Measurements from ENCODE around the gene MROH9. TPM values are rescaled to one million over a fixed set of nuclear protein-coding genes. Genes with fewer than 3 reads are reported as not detected.

MROH9 gene
- total and polyA plus RNA-seq, 2 of the 13 experiments (the other 11 are each of a cell fraction or from before 2014, with no cell fraction given): not detected

DNA sequence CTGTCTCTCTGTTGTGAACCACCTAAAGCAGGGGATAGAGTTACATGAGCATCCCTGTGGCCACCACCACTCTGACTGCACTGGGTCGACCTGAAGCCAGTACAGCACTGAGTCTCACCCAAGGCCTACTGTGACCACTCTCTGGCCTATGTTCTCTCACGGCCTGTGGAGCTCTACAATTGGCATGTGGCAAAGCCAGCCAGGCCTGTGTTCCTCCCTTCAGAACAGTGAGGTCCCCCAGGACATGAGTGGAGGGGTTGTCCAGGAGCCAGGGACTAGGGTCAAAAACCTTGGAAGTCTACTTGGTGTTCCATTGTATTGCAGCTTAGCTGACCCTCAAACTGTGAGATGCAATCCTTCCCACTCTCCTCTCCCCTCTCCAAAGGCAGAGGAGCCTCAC lies 112.7 kb downstream of the MROH9 start:
- Histone ChIP-seq H3K27ac (ENCODE audit: extremely low read length, insufficient read depth, low read length) (no peak overlapping the region), H3K4me2 (ENCODE audit: low read depth, low read length) (no peak overlapping the region), H4K20me1 (ENCODE audit: insufficient read depth, low read length) (no peaks in the 10 kb centered on the region), H3K79me2 (ENCODE audit: insufficient read depth, low read length) (no peaks in the 10 kb centered on the region), H3K27me3 (ENCODE audit: control insufficient read depth in 1 of 2, insufficient read depth in 2 of 2, low read length in 2 of 2) (no peaks in the 10 kb centered on the region), H3K9me3 (ENCODE audit: low read length) (peaks cover 76% of the 10 kb centered on the region), H2AFZ (ENCODE audit: low read length) (no peak overlapping the region), H3K9ac (ENCODE audit: insufficient read depth, low read depth, low read length) (no peak overlapping the region), H3K4me3 (replicated peaks in 1 of 3; ENCODE audit: insufficient read depth in 1 of 3, low read depth in 2 of 3, low read length in 3 of 3) (no peak overlapping the region), H3K36me3 (replicated peaks in 1 of 2; ENCODE audit: control insufficient read depth in 1 of 2, insufficient read depth in 2 of 2, low read length in 2 of 2) (no peaks in the 10 kb centered on the region), H3K4me1 (ENCODE audit: insufficient read depth, low read length) (no peaks in the 10 kb centered on the region)
- in situ Hi-C loops (cut with HindIII; ENCODE audit: extremely low pct_ligation_motif_present, low pct_unique_long_range_greater_than_20kb) (no loop called here), intact Hi-C loops (cut with micrococcal nuclease; ENCODE audit: unreplicated experiment) (no loop called here)
- POLR2A ChIA-PET: no interaction called here
- FAIRE-seq (no peak), DNase-seq (ENCODE audit: low spot score) (no peak), ATAC-seq (no peak)
- BruUV-seq (replicated peaks): no TSS peak
- CTCF ChIA-PET (ENCODE audit: low intra/inter-chr PET ratio, low total read pairs): no interaction called here
- no peak for TF ChIP-seq ETV5 (CRISPR knock-in tag; IDR thresholded peaks at IDR 0.05; ENCODE audit: borderline replicate concordance)
- WGBS (ENCODE audit: low lambda C conversion rate): 0% methylated on average over 2 of the region's 2 CpGs

- CTCF ChIA-PET (ENCODE audit: low intra/inter-chr PET ratio, low total read pairs): no interaction called here
- no peaks in the 10 kb centered on the region for H3K79me2 ChIP-seq (ENCODE audit: insufficient read depth, low read length)
Measured at GRCh38 chr1:171052977-171053376, 117.6 kb downstream of the MROH9 start.

More at GRCh38 chr1:171052977-171053376, 117.6 kb downstream of the MROH9 start:
- no peak overlapping the region for H3K4me3 ChIP-seq (replicated peaks in 1 of 3; ENCODE audit: insufficient read depth in 1 of 3, low read depth in 2 of 3, low read length in 3 of 3)
- no peak overlapping the region for H3K27ac ChIP-seq (ENCODE audit: extremely low read length, insufficient read depth, low read length)
- TF ChIP-seq KLF15 (CRISPR knock-in tag; IDR thresholded peaks at IDR 0.05; ENCODE audit: borderline replicate concordance): no peak
- no peak for TF ChIP-seq PHF20 (CRISPR knock-in tag; IDR thresholded peaks at IDR 0.05)
- TF ChIP-seq ZBTB8A (CRISPR knock-in tag; IDR thresholded peaks at IDR 0.05; ENCODE audit: borderline replicate concordance, low read depth): no peak
- TF ChIP-seq KDM2A (CRISPR knock-in tag; IDR thresholded peaks at IDR 0.05; ENCODE audit: borderline replicate concordance, low read depth): no peak
- no peak for TF ChIP-seq NAIF1 (CRISPR knock-in tag; IDR thresholded peaks at IDR 0.05; ENCODE audit: borderline replicate concordance)
- no peak for TF ChIP-seq KDM5B (CRISPR knock-in tag; IDR thresholded peaks at IDR 0.05; ENCODE audit: borderline replicate concordance)
- no peak for TF ChIP-seq ZNF570 (CRISPR knock-in tag; IDR thresholded peaks at IDR 0.05; ENCODE audit: borderline replicate concordance)
- no peak for TF ChIP-seq SIN3B (IDR thresholded peaks at IDR 0.05; ENCODE audit: low read length)
- TF ChIP-seq CENPT (CRISPR knock-in tag; IDR thresholded peaks at IDR 0.05; ENCODE audit: low read depth): no peak
- TF ChIP-seq ZNF326 (CRISPR knock-in tag; IDR thresholded peaks at IDR 0.05; ENCODE audit: borderline replicate concordance): no peak
- H3K36me3 ChIP-seq (replicated peaks in 1 of 2; ENCODE audit: control insufficient read depth in 1 of 2, insufficient read depth in 2 of 2, low read length in 2 of 2): no peaks in the 10 kb centered on the region
- H3K9me3 ChIP-seq (ENCODE audit: low read length): peaks cover 63% of the 10 kb centered on the region
- ATAC-seq: no peak
- H3K9ac ChIP-seq (ENCODE audit: insufficient read depth, low read depth, low read length): no peak overlapping the region
- 48% methylated on average over 2 of the region's 2 CpGs for WGBS (ENCODE audit: low lambda C conversion rate)
- H3K4me2 ChIP-seq (ENCODE audit: low read depth, low read length): no peak overlapping the region
- no peaks in the 10 kb centered on the region for H3K27me3 ChIP-seq (ENCODE audit: control insufficient read depth in 1 of 2, insufficient read depth in 2 of 2, low read length in 2 of 2)
- intact Hi-C loops (cut with micrococcal nuclease; ENCODE audit: unreplicated experiment) (no loop called here), in situ Hi-C loops (cut with HindIII; ENCODE audit: extremely low pct_ligation_motif_present, low pct_unique_long_range_greater_than_20kb) (no loop called here)
- no TSS peak for BruUV-seq (replicated peaks)
- no peak for FAIRE-seq
- H2AFZ ChIP-seq (ENCODE audit: low read length): no peak overlapping the region
- H3K4me1 ChIP-seq (ENCODE audit: insufficient read depth, low read length): no peaks in the 10 kb centered on the region
- POLR2A ChIA-PET: no interaction called here
- DNase-seq (ENCODE audit: low spot score): no peak
- H4K20me1 ChIP-seq (ENCODE audit: insufficient read depth, low read length): no peaks in the 10 kb centered on the region
